DOHH2 (cell line): ENCODE measurements around the gene PRKCE.

ENCODE experiments used
- H3F3A ChIP-seq: fragments of 200-600 bp; sonication (generic), shearing (Covaris generic); 2 replicates; pipeline ENCODE4 v1.6.0; 2016; ENCODE audit warnings: antibody characterized with exemption, mild to moderate bottlenecking; ENCODE audit not compliant: control insufficient read depth, insufficient read depth
- H3K27ac ChIP-seq: fragments of 200-600 bp; sonication (generic); 2 replicates; pipeline ENCODE4 v1.5.1; 2014; ENCODE audit warnings: low read depth, mild to moderate bottlenecking, low read length, moderate library complexity
- H3K27me3 ChIP-seq: fragments of 200-600 bp; sonication (generic); 2 replicates; pipeline ENCODE4 v1.6.1; 2014; ENCODE audit warnings: mild to moderate bottlenecking, low read length, mixed read lengths; ENCODE audit not compliant: control insufficient read depth
- H3K36me3 ChIP-seq: fragments of 200-600 bp; sonication (generic); 2 replicates; pipeline ENCODE4 v1.6.1; 2014; ENCODE audit warnings: mild to moderate bottlenecking, low read length, moderate library complexity, mixed read lengths; ENCODE audit not compliant: control insufficient read depth
- H3K4me1 ChIP-seq: fragments of 200-600 bp; sonication (generic); 2 replicates; pipeline ENCODE4 v1.6.1; 2014; ENCODE audit warnings: mild to moderate bottlenecking, low read length, mixed read lengths; ENCODE audit not compliant: control insufficient read depth
- H3K4me2 ChIP-seq: fragments of 200-600 bp; sonication (generic); 2 replicates; pipeline ENCODE4 v1.6.0; 2014; ENCODE audit warnings: mild to moderate bottlenecking, low read length, moderate library complexity
- H3K4me3 ChIP-seq: fragments of 200-600 bp; sonication (generic); 2 replicates; pipeline ENCODE4 v1.5.1; 2014; ENCODE audit warnings: mild to moderate bottlenecking, low read length, mixed read lengths
- H3K79me2 ChIP-seq: fragments of 200-600 bp; sonication (generic); 2 replicates; pipeline ENCODE4 v1.6.1; 2014; ENCODE audit warnings: mild to moderate bottlenecking, low read length, mixed read lengths; ENCODE audit not compliant: control insufficient read depth
- H3K9me2 ChIP-seq: fragments of 200-600 bp; sonication (generic); replicated peaks from 2 replicates; pipeline ENCODE4 v1.6.1; 2014; ENCODE audit warnings: mild to moderate bottlenecking, low read length, mixed read lengths; ENCODE audit not compliant: control insufficient read depth
- H3K9me3 ChIP-seq: fragments of 200-600 bp; sonication (generic); 2 replicates; pipeline ENCODE4 v1.6.1; 2014; ENCODE audit warnings: antibody characterized with exemption, low read length, mixed read lengths; ENCODE audit not compliant: control insufficient read depth, insufficient read depth
- H4K20me1 ChIP-seq: fragments of 200-600 bp; sonication (generic); 2 replicates; pipeline ENCODE4 v1.6.0; 2014; ENCODE audit warnings: low read depth, mild to moderate bottlenecking, antibody characterized with exemption, low read length, moderate library complexity; ENCODE audit not compliant: control insufficient read depth, insufficient read depth
- EZH2phosphoT487 ChIP-seq: fragments of 200-600 bp; sonication (generic); IDR thresholded peaks from 2 replicates; pipeline ENCODE4 v1.6.1; 2017; ENCODE audit warnings: borderline replicate concordance, mild to moderate bottlenecking, antibody characterized with exemption, low read length, moderate library complexity, mixed read lengths
- TF ChIP-seq, protein P1 (sequence below): fragments of 200-600 bp; sonication (generic); IDR thresholded peaks from one replicate; pipeline ENCODE4 v1.5.1; 2014; ENCODE audit warnings: antibody characterized with exemption, mild to moderate bottlenecking, low read depth, low read length; ENCODE audit not compliant: poor library complexity, severe bottlenecking

PRKCE gene

GRCh38 chr2:45636008-45636407 lies 15.5 kb upstream of the PRKCE start:
- Histone ChIP-seq H3F3A (no peaks in the 10 kb centered on the region), H3K4me1 (no peaks in the 10 kb centered on the region), H3K27ac (no peak overlapping the region), H4K20me1 (no peaks in the 10 kb centered on the region), H3K79me2 (no peaks in the 10 kb centered on the region), H3K27me3 (peaks cover 51% of the 10 kb centered on the region), H3K9me2 (no peaks in the 10 kb centered on the region), H3K9me3 (no peaks in the 10 kb centered on the region), H3K36me3 (no peaks in the 10 kb centered on the region), H3K4me2 (no peak overlapping the region), H3K4me3 (no peak overlapping the region)
- TF ChIP-seq, protein P1, sequence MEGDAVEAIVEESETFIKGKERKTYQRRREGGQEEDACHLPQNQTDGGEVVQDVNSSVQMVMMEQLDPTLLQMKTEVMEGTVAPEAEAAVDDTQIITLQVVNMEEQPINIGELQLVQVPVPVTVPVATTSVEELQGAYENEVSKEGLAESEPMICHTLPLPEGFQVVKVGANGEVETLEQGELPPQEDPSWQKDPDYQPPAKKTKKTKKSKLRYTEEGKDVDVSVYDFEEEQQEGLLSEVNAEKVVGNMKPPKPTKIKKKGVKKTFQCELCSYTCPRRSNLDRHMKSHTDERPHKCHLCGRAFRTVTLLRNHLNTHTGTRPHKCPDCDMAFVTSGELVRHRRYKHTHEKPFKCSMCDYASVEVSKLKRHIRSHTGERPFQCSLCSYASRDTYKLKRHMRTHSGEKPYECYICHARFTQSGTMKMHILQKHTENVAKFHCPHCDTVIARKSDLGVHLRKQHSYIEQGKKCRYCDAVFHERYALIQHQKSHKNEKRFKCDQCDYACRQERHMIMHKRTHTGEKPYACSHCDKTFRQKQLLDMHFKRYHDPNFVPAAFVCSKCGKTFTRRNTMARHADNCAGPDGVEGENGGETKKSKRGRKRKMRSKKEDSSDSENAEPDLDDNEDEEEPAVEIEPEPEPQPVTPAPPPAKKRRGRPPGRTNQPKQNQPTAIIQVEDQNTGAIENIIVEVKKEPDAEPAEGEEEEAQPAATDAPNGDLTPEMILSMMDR = no peak
- TF ChIP-seq EZH2phosphoT487 = no peak

GRCh38 chr2:45637440-45637839 lies 14.0 kb upstream of the PRKCE start:
- Histone ChIP-seq H3K27ac (no peak overlapping the region), H3K27me3 (peaks cover 47% of the 10 kb centered on the region), H3K4me2 (no peak overlapping the region), H3K9me3 (no peaks in the 10 kb centered on the region), H4K20me1 (no peaks in the 10 kb centered on the region), H3K4me3 (no peak overlapping the region), H3K4me1 (no peaks in the 10 kb centered on the region), H3K36me3 (no peaks in the 10 kb centered on the region), H3K79me2 (no peaks in the 10 kb centered on the region), H3F3A (no peaks in the 10 kb centered on the region), H3K9me2 (no peaks in the 10 kb centered on the region)
- TF ChIP-seq, protein P1 = no peak
- no peak for TF ChIP-seq EZH2phosphoT487

- TF ChIP-seq EZH2phosphoT487 = no peak
- TF ChIP-seq, protein P1 = no peak
- no peak overlapping the region for H3K4me3 ChIP-seq
- no peaks in the 10 kb centered on the region for H3K9me3 ChIP-seq
These were observed 10.9 kb upstream of the PRKCE start for GRCh38 chr2:45640576-45640975.

More at GRCh38 chr2:45640576-45640975, 10.9 kb upstream of the PRKCE start:
- Histone ChIP-seq H3K4me2 (no peak overlapping the region), H3K27ac (no peak overlapping the region), H3F3A (no peaks in the 10 kb centered on the region), H4K20me1 (no peaks in the 10 kb centered on the region), H3K79me2 (no peaks in the 10 kb centered on the region), H3K36me3 (no peaks in the 10 kb centered on the region), H3K9me2 (no peaks in the 10 kb centered on the region), H3K27me3 (peaks cover 53% of the 10 kb centered on the region), H3K4me1 (peaks cover 8% of the 10 kb centered on the region)
